ENCODE measurements around the gene MYH3.
A peak's percentile ranks its signal among the peaks of the same experiment; 100 is the strongest.
"Not testable (repeated sequence)": the region's sequence is repeated elsewhere in the genome, so short reads cannot be mapped to it uniquely, and the experiment has no call there.

The MYH3 gene

GRCh38 chr17:10657148-10657547 is at the start of gene MYH3:
TSS of gene MYH3 (minus strand) at chr17:10657309. CDS start at chr17:10655064, 2,245 bp downstream.
- DNase-seq, result no peak

- DNase-seq, result no peak
Measured at GRCh38 chr17:10705727-10706126, 48.6 kb upstream of the MYH3 start.

- no peak for DNase-seq
Measured at GRCh38 chr17:10702574-10702973, 45.5 kb upstream of the MYH3 start.

- no peak for DNase-seq
Measured at GRCh38 chr17:10699856-10700255, 42.7 kb upstream of the MYH3 start.

GRCh38 chr17:10698096-10698818 is 41.1 kb upstream of the MYH3 start:
- no peak for DNase-seq

GRCh38 chr17:10697092-10698081 is 40.3 kb upstream of the MYH3 start, which contains the start of the genes ADPRM and SCO1:
TSS of gene ADPRM (plus strand) at chr17:10697594. CDS start at chr17:10704927, 7,333 bp downstream.
TSS of gene SCO1 (minus strand) at chr17:10697533. CDS start at chr17:10697507, 26 bp downstream.
- DNase-seq, result peak; percentile 52

GRCh38 chr17:10695875-10696407 is 38.8 kb upstream of the MYH3 start:
- not testable (repeated sequence) for DNase-seq

GRCh38 chr17:10687499-10687898 is 30.4 kb upstream of the MYH3 start:
- DNase-seq, result no peak

- no peak for DNase-seq
Measured at GRCh38 chr17:10683853-10684252, 26.7 kb upstream of the MYH3 start.

GRCh38 chr17:10681866-10682446 is 24.8 kb upstream of the MYH3 start:
- DNase-seq, result no peak

GRCh38 chr17:10674704-10675103 is 17.6 kb upstream of the MYH3 start:
- no peak for DNase-seq

GRCh38 chr17:10673312-10673711 is 16.2 kb upstream of the MYH3 start:
- no peak for DNase-seq

- DNase-seq, result no peak
Measured at GRCh38 chr17:10668775-10669174, 11.7 kb upstream of the MYH3 start.

GRCh38 chr17:10666906-10667305 is 9.8 kb upstream of the MYH3 start:
- no peak for DNase-seq

- DNase-seq, result no peak
Measured at GRCh38 chr17:10664571-10664970, 7.5 kb upstream of the MYH3 start.

- no peak for DNase-seq
Measured at GRCh38 chr17:10663231-10663630, 6.1 kb upstream of the MYH3 start.

- DNase-seq, result no peak
Measured at GRCh38 chr17:10661437-10661836, 4.3 kb upstream of the MYH3 start.

GRCh38 chr17:10657879-10658278 is 770 bp upstream of the MYH3 start:
- no peak for DNase-seq

GRCh38 chr17:10653987-10654386 is 3.1 kb downstream of the MYH3 start:
- DNase-seq, result no peak

GRCh38 chr17:10652984-10653659 is 4.0 kb downstream of the MYH3 start:
- no peak for DNase-seq

- DNase-seq, result no peak
Measured at GRCh38 chr17:10651927-10652326, 5.2 kb downstream of the MYH3 start.

- DNase-seq, result no peak
Measured at GRCh38 chr17:10649602-10650001, 7.5 kb downstream of the MYH3 start.

Measured in DMS79 (cell line).